CD4-positive, alpha-beta T cell treated with Interleukin-17A for 4 hours (primary cell): ENCODE measurements around the gene ARHGEF39.

Experiments used
- DNase-seq: peaks from one replicate; pipeline ENCODE4 v3.0.0-alpha.2; 2020; ENCODE audit warnings: mixed read lengths

The ARHGEF39 gene

DNA sequence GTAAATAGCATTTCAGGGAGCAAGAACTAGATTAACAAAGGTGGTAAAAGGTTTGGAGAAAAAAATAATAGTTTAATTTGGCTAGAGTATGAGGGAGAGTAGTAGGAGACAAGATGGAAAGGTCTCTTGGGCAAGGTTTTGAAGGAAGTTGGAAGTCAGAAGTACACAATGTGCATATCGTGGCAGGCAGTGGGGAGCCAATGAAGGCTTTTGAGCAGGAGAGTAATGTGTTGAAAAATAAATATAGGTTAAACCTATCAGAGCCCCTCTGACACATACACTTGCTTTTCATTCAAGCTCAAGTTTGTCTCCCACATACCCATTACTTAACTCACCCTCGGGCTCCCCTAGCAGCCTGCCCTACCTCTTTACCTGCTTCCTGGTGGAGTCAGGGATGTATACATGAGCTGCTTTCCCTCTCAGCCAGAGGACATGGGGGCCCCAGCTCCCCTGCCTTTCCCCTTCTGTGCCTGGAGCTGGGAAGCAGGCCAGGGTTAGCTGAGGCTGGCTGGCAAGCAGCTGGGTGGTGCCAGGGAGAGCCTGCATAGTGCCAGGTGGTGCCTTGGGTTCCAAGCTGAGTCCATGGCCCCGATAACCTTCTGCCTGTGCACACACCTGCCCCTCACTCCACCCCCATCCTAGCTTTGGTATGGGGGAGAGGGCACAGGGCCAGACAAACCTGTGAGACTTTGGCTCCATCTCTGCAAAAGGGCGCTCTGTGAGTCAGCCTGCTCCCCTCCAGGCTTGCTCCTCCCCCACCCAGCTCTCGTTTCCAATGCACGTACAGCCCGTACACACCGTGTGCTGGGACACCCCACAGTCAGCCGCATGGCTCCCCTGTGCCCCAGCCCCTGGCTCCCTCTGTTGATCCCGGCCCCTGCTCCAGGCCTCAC, 8.4 kb upstream of the ARHGEF39 start, which contains the start of gene CA9:
Gene CA9, plus strand, starts transcription at position 797 of the 893 bp plus-strand sequence. Its CDS starts 32 bp downstream, at position 829.
- DNase-seq: no peak

DNA sequence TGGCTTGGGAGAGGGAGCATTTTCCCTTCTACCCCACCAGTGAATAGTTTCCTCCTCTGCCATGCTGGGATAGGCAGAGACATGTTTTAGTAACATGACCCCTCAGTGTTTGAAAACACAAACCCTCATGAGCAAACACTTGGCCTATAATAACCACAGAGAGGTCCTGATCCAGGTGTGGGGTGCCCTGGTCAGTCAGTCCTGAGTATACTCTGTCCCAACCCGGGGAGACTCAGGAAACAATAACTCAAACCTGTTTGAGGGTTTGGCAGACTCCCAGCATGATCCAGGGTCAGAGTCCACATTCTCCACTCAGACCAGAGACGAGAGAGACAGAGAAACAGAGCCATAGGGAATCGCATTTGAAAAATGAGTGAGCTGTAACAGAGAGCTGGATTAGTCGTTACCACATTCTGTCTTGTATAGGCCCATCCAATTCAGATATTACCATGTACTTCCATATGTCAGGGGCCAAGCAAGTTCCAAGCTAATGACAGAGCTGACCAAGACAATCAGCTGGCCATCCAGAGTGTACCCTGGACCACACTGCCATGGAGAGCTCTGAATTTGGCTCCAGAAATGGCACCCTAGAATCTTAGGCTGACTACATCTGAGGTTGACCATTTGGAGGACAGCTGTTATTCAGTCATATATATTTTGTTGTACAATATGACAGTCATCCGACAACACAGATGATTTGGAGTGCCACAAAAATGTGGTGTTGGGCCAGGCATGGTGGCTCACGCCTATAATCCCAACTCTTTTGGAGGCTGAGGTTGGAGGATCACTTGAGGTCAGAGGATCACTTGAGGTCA, 4.5 kb upstream of the ARHGEF39 start:
- no peak for DNase-seq

DNA sequence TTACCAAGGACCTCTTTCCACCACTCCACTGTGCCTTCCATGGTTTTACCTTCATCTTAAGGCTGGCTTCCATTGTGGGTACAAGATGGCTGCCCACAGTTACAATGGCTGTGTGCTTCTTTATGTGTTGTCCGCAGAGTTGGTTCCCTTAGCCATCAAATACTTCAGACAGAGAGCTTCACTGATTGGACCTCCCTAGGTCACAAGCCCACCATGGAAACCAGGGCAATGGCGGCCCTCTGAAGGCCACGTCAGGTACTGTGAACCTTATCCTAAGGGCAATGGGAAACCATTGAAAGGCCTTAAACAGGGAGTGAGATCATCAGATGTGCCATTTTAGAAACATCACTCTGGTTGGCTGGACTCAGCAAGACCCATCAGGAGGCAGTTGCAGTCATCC, 2.9 kb upstream of the ARHGEF39 start:
- no peak for DNase-seq

DNA sequence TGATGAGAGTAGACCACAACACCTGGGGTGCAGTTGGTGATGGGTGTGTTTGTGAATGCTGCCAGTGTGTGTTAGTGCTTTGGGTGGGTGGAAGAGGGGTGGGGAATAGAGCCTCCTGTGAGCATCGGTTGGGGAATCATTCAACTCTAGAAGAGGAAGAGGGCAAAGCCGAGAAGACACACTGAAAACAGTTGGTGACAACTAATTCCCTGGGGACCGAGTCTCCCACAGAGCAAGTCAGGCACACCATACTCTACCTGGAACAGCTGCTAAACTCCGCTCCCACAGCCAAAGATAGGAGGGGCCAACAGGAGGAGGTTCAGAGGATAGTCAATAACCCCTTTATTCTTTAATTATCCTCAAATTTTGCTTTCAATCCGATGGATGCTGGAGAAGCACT, 1.6 kb upstream of the ARHGEF39 start:
- no peak for DNase-seq

DNA sequence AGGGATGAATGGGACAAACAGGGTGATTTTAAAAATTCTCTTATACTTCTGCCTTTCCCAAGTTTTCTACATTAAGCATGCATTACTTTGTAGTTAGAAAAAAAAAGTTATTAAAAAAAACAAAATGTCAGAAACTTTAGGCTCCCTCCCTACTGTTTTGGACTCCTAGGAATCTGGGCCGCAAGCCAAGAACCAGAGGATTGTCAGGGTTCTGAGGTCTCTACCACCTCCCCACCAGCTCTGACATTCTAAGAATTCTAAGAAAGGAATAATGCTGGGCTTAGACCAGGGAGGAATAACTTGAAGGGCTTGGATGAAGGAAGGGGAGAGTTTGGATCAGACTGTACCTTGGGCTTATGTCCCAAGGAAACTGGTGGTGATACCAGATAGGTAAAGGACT, 1.1 kb upstream of the ARHGEF39 start:
- no peak for DNase-seq

DNA sequence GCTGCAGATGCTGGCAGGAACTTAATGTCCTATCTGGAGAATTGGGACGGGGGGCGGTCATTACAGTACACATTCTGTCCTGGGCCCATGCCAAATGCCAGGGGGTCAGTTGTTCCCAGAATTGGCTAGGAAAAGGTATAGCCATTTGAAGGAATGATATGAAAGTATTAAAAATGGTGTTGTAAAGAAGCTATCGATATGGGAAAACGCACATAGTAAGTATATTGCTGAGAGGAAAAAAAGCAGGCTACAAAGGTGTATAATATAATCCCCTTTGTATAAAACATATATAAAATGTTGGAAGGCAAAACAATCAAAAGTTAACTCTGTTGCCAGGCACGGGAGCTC, 450 bp upstream of the ARHGEF39 start:
- DNase-seq: no peak

DNA sequence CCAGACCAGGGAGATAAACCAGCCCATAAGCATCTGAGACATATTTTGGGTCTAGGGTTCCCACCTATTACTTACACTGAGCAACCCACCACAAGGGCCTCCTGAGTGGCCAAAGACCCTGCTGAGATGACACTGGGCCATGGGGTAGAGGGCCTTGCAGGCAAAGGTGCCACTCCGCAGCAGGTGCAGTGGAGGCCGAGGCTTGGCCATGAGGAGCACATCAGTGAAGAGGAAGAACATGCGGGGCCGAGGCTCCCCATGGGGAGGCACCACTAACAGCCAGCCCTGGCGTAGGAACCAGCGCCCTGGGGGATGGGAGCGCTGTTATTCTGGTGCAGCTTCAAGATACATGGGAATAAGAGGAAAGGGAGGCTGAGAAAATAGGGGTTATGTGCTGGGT, 2.6 kb downstream of the ARHGEF39 start:
- DNase-seq: no peak

DNA sequence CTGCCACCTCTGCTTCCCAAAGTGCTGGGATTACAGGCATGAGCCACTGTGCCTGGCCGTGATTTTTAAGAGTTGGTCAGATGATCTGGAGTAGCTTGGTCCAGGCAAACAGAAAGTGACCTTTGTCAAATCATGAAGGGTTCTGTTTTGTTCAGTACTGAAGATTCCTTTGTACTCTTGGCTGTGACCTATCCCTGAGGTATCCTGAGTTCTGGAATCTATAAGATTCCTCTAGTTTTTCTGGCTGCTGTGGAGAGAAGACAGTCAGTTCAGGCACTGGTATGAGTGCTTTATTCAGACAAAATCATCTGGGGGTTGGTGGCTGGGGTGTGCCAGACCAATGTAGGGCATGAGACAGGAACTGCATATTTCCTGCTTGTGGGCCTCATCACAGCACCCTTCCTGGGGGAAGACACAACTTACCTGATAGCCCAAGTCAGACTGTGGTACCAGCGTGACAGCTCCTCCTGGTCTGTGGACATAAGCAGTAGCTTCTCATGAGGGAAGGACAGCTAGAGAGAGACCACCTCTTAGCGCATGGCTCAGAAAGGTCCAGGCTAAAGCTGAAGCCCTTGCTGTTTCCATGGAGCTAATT, 3.1 kb downstream of the ARHGEF39 start:
- DNase-seq: peak; percentile 69

DNA sequence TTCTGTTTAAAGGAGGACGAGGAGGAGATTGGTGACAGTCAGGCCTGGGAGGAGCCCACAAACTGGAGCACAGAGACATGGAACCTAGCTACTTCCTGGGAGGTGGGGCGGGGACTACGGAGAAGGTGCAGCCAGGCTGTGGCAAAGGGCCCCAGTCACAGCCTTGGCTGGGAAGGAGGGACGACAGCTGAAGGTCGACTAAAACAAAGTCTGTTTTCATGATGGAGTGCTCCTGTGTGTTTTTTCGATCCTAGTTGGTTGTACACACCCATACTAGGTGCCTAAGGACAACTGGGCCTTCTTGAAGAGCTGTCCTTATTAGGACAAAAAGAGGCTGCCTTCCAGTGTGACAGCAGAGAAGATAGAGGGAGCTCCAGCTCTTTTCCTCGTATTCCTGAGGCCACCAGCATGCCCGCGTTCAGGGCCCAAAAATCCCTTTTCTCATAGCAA, 4.0 kb downstream of the ARHGEF39 start:
- DNase-seq: no peak

DNA sequence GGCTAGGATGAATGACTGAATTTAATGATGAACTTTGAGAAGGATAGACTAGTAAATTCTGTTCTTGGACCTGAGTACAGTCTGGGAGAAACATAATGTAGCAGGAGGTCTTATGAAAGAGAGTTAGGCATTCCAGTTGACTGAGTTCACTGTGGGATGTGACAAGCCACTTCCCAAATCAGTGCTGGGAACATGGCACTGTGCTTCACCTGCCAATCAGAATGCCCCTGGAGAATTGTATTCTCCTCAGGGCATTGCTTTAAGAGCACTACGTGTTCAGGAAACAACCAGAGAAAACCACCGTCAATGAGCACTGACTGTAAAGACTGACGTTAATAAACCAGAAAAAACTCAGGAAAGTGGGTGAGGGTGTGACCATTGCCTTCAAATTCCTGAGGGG, 5.7 kb downstream of the ARHGEF39 start:
- DNase-seq: no peak

DNA sequence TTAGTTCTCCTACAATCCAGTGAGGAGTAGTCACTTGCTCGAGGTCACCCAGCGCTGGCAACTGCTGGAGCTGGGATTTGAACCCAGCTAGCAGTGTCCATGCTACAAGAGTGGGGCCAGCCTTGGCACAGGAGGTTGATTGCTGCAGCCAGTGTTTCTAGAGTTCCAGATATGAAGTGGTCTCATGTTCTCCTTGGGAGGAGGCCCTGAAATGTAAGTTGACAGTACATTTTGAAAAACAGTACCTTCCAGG, 6.1 kb downstream of the ARHGEF39 start:
- no peak for DNase-seq

DNA sequence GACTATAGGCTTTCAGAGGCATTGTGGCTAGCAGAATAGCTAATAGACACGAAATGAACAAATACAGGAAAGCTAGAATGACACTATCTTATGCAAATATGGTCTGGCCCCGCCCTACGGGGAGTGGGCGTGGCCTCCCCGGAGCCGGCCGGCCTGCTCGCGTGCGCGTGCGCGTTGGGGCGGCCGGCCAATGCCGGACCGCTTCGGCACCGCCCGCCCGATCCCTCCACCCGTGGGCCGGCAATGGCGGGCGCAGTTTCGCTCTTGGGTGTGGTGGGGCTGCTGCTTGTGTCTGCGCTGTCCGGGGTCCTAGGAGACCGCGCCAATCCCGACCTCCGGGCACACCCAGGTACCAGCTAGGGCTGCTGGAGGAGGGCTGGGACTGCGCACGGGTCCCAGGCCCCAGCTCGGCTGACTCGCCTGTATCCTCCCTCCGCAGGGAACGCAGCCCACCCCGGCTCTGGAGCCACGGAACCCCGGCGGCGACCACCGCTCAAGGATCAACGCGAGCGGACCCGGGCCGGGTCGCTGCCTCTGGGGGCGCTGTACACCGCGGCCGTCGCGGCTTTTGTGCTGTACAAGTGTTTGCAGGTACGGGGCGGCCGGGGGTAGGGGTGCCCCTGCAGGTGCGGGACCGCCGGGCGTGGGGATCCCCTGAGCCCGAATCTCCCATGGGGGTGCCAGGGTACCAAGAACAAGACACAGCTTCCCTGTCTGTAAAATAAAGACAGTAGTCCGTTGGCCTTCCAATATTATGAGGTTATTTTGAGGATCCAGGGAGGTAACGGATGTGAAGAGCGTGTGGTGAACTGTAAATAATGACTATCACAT, 6.6 kb downstream of the ARHGEF39 start, which contains the start of gene CCDC107:
Gene CCDC107, plus strand, starts transcription at position 156 of the 831 bp plus-strand sequence. Its CDS starts 88 bp downstream, at position 244.
- peak; percentile 86 for DNase-seq

DNA sequence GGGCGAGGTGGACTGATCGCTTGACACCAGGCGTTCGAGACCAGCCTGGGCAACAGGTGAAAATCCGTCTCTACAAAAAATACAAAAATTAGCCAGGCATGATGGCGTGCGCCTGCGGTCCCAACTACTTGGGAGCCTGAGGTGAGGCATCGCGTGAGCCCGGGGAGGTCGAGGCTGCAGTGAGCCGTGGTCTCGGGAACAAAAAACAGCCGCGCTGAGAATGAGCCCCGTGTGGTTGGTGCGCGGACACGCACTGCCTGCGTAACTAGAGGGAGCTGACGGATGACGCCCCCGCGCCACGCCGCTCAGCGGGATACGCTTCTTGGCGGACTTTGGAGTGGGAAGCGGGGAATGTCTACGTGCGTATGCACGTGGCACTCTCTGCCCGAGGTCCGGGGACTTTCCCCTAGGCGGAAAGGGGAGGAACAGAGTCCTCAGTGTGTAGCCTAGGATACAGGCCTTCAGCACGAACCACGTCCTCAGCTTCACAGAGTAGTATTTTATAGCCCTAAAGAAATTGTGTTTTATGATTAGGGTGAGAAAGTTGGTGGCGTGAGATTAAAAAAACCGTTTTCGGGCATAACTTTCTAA, 7.4 kb downstream of the ARHGEF39 start, which contains the start of gene RMRP:
Gene RMRP, minus strand, starts transcription at position 474 of the 591 bp plus-strand sequence.
- DNase-seq: peak; percentile 85

DNA sequence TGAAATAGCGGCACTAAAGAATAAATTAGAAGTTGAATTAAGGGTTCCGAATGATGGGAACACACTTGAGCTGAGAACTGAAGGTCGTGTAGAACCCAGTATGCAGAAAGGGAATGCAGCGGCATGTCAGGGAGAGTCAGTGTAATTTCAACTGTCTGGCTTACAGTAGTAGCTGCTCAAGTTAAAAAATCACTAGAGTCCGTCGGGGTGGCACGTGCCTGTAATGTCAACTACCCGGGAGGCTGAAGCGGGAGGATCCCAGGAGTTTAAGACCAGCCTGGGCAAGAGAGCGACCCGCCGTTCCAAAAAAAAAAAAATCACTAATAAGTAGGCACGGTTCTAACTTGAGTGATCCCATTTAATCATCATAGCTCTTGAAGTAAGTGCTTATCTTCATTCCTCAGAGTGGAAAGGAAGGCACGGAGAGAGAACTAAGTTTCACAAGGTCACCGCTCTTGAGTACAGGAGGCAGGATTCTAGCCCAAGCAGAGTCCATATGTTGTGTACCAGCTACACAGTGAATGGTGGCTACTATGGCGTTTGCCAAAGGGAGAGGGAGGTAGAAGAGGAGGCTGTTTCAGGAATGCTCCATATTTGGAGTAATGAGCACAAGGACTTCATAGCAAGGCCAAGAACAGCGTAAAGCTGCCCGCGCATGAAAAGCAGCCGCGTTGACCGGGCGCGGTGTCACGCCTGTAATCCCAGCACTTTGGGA, 8.0 kb downstream of the ARHGEF39 start:
- no peak for DNase-seq

DNA sequence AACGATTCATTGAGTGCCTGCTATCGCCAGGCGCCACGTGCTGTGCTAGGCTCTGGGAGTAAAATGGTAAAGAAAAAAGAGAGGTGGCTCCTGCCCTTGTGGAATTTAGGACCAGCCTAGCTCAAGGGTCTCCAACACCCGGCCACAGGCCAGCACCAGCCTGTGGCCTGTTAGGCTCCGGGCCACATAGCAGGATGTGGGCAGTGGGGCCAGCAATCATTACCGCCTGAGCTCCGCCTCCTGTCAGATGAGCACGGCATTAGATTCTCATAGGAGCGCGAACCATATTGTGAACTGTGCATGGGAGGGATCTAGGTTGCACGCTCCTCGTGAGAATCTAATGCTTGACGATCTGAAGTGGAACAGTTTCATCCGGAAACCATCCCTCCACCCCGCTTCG, 8.6 kb downstream of the ARHGEF39 start:
- DNase-seq: no peak

DNA sequence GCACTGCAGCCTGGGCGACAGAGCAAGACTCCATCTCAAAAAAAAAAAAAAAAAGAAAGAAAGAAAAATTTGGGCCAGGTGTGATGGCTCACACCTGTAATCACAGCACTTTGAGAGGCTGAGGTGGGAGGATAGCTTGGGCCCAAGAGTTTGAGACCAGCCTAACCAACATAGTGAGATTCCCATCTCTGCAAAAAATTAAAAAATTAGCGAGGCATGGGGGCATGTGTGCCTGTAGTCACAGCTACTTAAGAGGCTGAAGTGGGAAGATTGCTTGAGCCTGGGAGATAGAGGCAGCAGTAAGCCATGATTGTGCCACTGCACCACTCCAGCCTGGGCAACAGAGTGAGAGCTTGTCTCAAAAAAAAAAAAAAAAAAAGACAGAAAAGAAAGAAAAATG, 11.4 kb downstream of the ARHGEF39 start:
- DNase-seq: no peak

DNA sequence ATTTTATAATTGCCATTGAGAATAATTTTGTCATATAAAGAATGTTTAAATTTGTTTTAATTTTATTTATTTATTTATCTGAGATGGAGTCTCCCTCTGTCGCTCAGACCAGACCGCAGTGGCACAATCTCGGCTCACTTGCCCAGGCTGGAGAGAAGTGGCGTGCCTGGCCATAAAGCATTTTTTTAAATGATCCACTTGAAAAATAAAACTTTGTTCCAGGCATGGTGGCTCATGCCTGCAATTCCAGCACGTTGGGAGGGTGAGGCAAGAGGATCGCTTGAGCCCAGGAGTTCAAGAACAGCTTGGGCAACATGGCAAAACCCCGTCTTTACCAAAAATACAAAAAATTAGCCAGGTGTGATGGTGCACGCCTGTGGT, 12.2 kb downstream of the ARHGEF39 start:
- DNase-seq: no peak

DNA sequence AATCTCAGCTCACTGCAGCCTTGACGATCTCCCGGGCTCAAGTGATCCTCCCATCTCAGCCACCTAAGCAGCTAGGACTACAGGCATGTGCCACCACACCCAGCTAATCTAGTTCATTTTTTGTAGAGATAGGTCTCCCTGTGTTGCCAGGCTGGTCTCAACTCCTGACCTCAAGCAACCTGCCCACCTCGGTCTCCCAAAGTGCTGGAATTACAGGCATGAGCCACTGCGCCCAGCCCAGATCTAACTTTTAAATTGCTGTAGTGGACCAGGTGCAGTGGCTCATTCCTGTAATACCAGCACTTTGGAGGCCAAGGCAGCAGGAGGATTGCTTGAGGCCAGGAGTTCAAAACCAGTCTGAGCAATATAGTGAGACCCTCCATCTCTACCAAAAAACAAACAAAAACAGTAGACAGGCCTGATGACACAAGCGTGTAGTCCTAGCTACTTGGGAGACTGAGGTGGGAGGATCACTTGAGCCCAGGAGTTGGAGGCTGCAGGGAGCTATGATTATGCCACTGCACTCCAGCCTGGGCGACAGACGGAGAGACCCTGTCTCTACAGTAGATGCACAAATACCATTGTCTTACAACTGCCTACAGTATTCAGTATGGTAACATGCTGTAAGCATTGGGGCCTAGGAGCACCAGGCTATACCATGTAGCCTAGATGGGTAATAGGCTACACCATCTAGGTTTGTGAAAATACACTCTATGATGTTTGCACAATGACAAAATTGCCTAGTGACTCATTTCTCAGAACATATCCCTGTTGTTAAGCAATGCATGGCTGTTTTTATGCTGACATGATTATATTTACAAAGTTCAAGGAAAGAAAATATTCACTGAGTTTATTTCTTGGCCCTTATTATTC, 12.8 kb downstream of the ARHGEF39 start:
- DNase-seq: no peak

DNA sequence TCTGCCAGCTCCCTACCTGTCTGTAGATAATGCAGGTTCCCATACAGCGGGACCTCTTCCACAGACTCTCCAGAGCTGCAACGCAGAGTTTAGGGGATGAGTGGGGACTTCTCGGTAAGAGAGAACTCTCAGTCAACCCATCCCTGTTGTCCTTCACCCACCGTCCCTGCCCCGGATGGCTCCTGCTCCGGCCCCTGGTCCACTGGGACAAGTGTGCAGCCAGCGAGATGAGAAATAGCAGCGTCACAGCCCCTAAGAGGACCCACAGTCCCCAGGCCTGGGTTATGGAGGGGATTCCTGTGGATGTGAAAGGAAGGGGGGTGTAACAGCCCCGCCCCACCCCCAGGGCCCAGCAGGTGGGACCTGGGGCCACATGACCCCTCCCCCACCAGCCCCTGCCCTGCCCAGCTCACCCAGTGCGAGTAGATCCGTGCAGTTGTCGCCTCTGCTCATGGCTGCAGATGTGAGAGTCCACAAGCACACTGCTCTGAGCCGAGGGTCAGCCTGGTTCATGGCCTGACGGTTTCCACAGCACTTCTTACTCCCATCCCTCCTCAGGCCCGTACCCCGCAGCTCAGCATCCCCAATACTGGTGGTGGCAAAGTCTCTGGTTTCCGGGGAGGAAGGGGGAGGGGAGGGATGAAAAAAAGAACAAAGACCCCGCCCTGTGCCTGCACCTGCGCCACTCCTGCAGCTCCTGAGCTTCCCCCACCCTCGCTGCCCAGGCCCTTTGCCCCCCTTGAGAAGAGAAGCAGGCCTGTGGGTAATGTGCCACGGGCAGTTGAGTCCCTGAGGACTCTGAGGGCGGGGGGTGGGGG, 14.4 kb downstream of the ARHGEF39 start, which contains the start of gene SIT1:
Gene SIT1, minus strand, starts transcription at position 591 of the 818 bp plus-strand sequence. Its CDS starts 78 bp downstream, at position 513.
- DNase-seq: peak; percentile 67
